ENCODE measurements around the gene TMEM244.

- TF ChIP-seq CTCF (IDR thresholded peaks at IDR 0.05 in 2 of 3, conservative IDR thresholded peaks at IDR 0.05 in 1 of 3; ENCODE audit: insufficient read depth in 2 of 3, low read depth in 1 of 3, low read length in 3 of 3) (no peak), SMARCC2 (IDR thresholded peaks at IDR 0.05; ENCODE audit: low read depth) (no peak), RCOR1 (IDR thresholded peaks at IDR 0.05; ENCODE audit: borderline replicate concordance in 1 of 2, low read depth in 2 of 2, low read length in 2 of 2) (no peak), ATF7 (IDR thresholded peaks at IDR 0.05) (no peak), MAFK (IDR thresholded peaks at IDR 0.05; ENCODE audit: low read length) (no peak), POLR2AphosphoS5 (IDR thresholded peaks at IDR 0.05; ENCODE audit: control insufficient read depth, insufficient read depth, low read depth, low read length) (no peak), ZNF143 (CRISPR knock-in tag; IDR thresholded peaks at IDR 0.05) (no peak), CHD4 (IDR thresholded peaks at IDR 0.05; ENCODE audit: insufficient read depth, insufficient replicate concordance, low read depth, low read length, poor library complexity, severe bottlenecking) (no peak), SOX6 (IDR thresholded peaks at IDR 0.05) (no peak)
These were observed at the start of gene TMEM244 for GRCh38 chr6:129860908-129861665.

Measured in K562 (cell line).